NCI-H2196 (cell line): ENCODE measurements around the gene KRTAP26-1.

Experiments
- DNase-seq: peaks from one replicate; lab custom pipeline; 2025; ENCODE audit not compliant: unreplicated experiment; lab: John Stamatoyannopoulos, UW

KRTAP26-1 gene

DNA sequence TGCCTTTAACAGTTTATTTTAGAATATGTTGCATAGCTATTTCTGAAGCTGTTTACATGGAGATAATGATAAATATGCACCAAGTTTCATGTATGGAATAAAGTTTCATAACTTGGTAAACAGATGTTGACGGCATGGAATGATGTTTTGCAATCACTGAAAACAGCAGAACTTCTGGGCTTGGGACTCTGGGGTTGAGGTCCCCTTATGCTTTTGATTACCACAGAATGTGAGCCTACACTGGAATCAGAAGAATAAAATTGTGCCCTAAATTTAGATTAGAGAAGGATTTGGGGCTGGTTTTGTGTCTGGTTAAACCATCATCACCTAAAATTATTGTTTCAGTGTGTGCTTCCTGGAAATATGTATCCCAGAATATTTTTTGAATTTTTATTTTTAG is 48.5 kb downstream of the KRTAP26-1 start:
- DNase-seq, result no peak

DNA sequence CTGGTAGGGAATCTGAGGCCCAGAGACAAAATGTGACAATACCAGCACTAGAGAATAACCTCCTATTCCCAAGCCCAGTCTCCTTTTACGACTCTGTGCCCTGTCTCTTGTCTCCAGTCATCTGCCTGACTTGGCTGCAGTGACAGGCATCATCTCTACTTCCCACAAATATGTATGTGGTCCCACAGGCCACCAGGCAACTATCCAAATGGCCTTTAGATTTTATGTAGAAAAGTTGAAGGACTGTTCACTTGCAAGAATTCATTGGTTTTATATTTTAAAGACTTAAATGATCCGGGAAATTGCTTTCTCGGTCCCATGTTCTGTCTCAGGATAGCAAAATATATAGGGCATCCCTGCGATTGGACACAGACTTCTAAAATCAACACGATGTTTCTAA is 49.0 kb downstream of the KRTAP26-1 start:
- DNase-seq, result no peak

DNA sequence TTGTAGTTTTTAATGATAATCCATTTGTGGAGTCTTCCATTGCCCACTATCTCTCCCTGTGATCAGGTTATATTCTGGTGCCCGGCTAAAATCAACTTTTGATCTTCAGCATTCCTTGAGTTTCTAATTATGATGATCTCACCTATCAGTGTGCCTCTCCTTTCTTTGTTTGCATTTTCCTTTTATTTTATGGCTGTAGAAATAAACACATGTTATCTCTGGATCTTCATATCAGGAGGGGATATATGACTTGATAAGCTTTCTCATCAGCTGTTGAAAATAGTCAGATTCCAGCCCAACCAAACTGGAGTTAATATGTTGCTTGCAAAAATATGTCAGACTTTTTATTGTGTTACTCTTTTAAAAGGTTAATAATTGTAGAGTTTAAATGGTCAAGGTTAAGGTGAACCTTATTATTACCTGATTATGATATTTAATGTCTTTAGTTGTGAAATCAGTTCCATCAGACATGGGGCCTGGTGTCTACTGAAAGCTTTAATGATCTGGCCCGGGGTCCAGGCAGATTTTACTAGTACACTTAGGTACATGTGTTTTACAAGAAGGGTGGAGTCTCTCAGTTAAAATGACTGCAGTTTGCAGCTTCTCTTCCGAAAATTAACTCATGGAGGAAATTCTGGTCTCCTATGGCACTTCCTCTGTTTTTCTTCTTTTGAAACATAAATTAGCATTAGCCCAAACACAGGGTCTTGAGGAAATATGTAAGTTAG is 50.1 kb downstream of the KRTAP26-1 start:
- DNase-seq, result no peak
